H1 (cell line): ENCODE measurements around the gene GPR17. TPM values are rescaled to one million over a fixed set of nuclear protein-coding genes. Genes with fewer than 3 reads are reported as not detected.

Experiments
- BCL11A ChIP-seq, 2 experiments: IDR thresholded peaks; one replicate each; pipeline ENCODE4 v1.6.1; 2011; ENCODE audit warnings: low read depth in 2 of 2, low read length in 2 of 2, mild to moderate bottlenecking in 2 of 2
- KDM4A ChIP-seq: IDR thresholded peaks from one replicate; pipeline ENCODE4 v1.7.1; 2012; ENCODE audit warnings: low read depth, mild to moderate bottlenecking, moderate library complexity, low read length, inconsistent platforms; ENCODE audit not compliant: severe bottlenecking
- MAFK ChIP-seq: IDR thresholded peaks from 2 replicates; pipeline ENCODE4 v1.6.1; 2012; ENCODE audit warnings: low read depth, mild to moderate bottlenecking, improper control_type of control experiment, low read length
- POLR2A ChIP-seq, 2 experiments: IDR thresholded peaks; 1 replicate in 1 of 2; 2 replicates in 1 of 2; pipeline ENCODE4 v1.6.1; 2011; ENCODE audit warnings: low read depth in 2 of 2, low read length in 2 of 2, mild to moderate bottlenecking in 2 of 2; ENCODE audit errors: control extremely low read depth in 1 of 2
- polyA plus RNA-seq, 7 experiments: library from polyadenylated mRNA; depleted of rRNA in 3 of 7; stranded (reverse) in 5 of 7; unstranded in 2 of 7; fragments of >200 nt in 5 of 7; fragments of 200-250 nt in 2 of 7; gene quantifications; 1 replicate in 5 of 7; 2 replicates in 1 of 7; 4 replicates in 1 of 7; pipeline versions ENCODE4 v1.2.1 to v1.2.3, GENCODE V29; 2011 to 2013; ENCODE audit warnings: missing spikeins in 2 of 7, mixed read lengths in 2 of 7
- total RNA-seq: library from RNA; stranded (reverse); fragmentation: NEBNext Ultra II Directional; extraction: Animal tissue kit (Norgen Biotek cat#: 25700); gene quantifications from 2 replicates; pipeline ENCODE4 v1.2.1, GENCODE V29; 2021
- TF ChIP-seq, protein P1 (sequence below): fragments of 300-600 bp; sonication (generic); IDR thresholded peaks from 2 replicates; pipeline ENCODE4 v1.7.1; 2012; ENCODE audit warnings: low read length, moderate library complexity, mild to moderate bottlenecking, inconsistent platforms; ENCODE audit not compliant: insufficient replicate concordance

The GPR17 gene
- total and polyA plus RNA-seq, 2 of the 8 experiments (the other 6 are each of a cell fraction or from before 2014, with no cell fraction given), result 0.03 TPM; not detected in 1

DNA sequence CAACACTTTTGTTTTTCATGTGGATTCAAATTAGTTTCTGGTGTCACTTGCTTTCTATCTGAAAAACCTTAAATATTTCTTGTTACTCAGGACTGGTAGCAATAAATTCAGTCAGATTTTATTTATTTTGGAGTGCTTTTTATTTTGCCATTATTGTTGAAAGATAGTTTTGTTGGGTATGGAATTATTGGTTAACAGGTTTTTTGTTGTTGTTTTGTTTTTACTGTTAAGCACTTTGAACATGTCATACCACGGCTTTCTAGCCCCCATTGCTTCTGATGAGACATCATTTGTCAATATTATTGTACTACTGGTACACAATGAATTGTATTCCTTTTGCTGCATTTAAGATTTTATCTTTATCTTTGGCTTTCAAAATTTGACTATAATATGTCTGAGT lies 42.5 kb downstream of the GPR17 start (continued):
- TF ChIP-seq, protein P1, sequence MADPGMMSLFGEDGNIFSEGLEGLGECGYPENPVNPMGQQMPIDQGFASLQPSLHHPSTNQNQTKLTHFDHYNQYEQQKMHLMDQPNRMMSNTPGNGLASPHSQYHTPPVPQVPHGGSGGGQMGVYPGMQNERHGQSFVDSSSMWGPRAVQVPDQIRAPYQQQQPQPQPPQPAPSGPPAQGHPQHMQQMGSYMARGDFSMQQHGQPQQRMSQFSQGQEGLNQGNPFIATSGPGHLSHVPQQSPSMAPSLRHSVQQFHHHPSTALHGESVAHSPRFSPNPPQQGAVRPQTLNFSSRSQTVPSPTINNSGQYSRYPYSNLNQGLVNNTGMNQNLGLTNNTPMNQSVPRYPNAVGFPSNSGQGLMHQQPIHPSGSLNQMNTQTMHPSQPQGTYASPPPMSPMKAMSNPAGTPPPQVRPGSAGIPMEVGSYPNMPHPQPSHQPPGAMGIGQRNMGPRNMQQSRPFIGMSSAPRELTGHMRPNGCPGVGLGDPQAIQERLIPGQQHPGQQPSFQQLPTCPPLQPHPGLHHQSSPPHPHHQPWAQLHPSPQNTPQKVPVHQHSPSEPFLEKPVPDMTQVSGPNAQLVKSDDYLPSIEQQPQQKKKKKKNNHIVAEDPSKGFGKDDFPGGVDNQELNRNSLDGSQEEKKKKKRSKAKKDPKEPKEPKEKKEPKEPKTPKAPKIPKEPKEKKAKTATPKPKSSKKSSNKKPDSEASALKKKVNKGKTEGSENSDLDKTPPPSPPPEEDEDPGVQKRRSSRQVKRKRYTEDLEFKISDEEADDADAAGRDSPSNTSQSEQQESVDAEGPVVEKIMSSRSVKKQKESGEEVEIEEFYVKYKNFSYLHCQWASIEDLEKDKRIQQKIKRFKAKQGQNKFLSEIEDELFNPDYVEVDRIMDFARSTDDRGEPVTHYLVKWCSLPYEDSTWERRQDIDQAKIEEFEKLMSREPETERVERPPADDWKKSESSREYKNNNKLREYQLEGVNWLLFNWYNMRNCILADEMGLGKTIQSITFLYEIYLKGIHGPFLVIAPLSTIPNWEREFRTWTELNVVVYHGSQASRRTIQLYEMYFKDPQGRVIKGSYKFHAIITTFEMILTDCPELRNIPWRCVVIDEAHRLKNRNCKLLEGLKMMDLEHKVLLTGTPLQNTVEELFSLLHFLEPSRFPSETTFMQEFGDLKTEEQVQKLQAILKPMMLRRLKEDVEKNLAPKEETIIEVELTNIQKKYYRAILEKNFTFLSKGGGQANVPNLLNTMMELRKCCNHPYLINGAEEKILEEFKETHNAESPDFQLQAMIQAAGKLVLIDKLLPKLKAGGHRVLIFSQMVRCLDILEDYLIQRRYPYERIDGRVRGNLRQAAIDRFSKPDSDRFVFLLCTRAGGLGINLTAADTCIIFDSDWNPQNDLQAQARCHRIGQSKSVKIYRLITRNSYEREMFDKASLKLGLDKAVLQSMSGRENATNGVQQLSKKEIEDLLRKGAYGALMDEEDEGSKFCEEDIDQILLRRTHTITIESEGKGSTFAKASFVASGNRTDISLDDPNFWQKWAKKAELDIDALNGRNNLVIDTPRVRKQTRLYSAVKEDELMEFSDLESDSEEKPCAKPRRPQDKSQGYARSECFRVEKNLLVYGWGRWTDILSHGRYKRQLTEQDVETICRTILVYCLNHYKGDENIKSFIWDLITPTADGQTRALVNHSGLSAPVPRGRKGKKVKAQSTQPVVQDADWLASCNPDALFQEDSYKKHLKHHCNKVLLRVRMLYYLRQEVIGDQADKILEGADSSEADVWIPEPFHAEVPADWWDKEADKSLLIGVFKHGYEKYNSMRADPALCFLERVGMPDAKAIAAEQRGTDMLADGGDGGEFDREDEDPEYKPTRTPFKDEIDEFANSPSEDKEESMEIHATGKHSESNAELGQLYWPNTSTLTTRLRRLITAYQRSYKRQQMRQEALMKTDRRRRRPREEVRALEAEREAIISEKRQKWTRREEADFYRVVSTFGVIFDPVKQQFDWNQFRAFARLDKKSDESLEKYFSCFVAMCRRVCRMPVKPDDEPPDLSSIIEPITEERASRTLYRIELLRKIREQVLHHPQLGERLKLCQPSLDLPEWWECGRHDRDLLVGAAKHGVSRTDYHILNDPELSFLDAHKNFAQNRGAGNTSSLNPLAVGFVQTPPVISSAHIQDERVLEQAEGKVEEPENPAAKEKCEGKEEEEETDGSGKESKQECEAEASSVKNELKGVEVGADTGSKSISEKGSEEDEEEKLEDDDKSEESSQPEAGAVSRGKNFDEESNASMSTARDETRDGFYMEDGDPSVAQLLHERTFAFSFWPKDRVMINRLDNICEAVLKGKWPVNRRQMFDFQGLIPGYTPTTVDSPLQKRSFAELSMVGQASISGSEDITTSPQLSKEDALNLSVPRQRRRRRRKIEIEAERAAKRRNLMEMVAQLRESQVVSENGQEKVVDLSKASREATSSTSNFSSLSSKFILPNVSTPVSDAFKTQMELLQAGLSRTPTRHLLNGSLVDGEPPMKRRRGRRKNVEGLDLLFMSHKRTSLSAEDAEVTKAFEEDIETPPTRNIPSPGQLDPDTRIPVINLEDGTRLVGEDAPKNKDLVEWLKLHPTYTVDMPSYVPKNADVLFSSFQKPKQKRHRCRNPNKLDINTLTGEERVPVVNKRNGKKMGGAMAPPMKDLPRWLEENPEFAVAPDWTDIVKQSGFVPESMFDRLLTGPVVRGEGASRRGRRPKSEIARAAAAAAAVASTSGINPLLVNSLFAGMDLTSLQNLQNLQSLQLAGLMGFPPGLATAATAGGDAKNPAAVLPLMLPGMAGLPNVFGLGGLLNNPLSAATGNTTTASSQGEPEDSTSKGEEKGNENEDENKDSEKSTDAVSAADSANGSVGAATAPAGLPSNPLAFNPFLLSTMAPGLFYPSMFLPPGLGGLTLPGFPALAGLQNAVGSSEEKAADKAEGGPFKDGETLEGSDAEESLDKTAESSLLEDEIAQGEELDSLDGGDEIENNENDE, result no peak
- TF ChIP-seq POLR2A (IDR thresholded peaks at IDR 0.05; ENCODE audit: control extremely low read depth in 1 of 2, low read depth in 2 of 2, low read length in 2 of 2) (no peak), BCL11A (IDR thresholded peaks at IDR 0.05; ENCODE audit: low read depth in 2 of 2, low read length in 2 of 2) (no peak), MAFK (no peak), KDM4A (no peak)
